ENCODE data around the gene KDM1B.
"Not testable (repeated sequence)": the region's sequence is repeated elsewhere in the genome, so short reads cannot be mapped to it uniquely, and the experiment has no call there.

DNA sequence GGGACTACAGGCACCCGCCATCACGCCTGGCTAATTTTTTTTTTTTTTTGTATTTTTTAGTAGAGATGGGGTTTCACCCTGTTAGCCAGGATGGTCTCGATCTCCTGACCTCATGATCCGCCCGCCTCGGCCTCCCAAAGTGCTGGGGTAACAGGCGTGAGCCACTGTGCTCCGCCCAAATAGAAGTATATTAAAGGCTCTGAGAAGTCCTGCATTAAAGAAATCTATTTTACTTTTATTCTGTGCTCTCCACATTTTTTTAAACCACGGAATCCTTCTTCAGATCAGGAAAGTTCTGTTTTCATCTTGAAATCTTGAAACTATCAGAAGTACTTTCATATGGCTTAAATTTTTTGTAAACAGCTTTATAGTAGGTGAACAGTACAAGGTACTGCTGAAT, 53.6 kb downstream of the KDM1B start:
- not testable (repeated sequence) for TF ChIP-seq SNRNP70 (optimal IDR thresholded peaks at IDR 0.05; ENCODE audit: low read depth, low read length); CBX8 (IDR thresholded peaks at IDR 0.05; ENCODE audit: borderline replicate concordance, extremely low read depth, low read depth, low read length, poor library complexity, severe bottlenecking)
- TF ChIP-seq, protein P1, sequence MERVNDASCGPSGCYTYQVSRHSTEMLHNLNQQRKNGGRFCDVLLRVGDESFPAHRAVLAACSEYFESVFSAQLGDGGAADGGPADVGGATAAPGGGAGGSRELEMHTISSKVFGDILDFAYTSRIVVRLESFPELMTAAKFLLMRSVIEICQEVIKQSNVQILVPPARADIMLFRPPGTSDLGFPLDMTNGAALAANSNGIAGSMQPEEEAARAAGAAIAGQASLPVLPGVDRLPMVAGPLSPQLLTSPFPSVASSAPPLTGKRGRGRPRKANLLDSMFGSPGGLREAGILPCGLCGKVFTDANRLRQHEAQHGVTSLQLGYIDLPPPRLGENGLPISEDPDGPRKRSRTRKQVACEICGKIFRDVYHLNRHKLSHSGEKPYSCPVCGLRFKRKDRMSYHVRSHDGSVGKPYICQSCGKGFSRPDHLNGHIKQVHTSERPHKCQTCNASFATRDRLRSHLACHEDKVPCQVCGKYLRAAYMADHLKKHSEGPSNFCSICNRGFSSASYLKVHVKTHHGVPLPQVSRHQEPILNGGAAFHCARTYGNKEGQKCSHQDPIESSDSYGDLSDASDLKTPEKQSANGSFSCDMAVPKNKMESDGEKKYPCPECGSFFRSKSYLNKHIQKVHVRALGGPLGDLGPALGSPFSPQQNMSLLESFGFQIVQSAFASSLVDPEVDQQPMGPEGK (CRISPR knock-in tag; IDR thresholded peaks at IDR 0.05; ENCODE audit: borderline replicate concordance), result not testable (repeated sequence)
- TF ChIP-seq, protein P2, sequence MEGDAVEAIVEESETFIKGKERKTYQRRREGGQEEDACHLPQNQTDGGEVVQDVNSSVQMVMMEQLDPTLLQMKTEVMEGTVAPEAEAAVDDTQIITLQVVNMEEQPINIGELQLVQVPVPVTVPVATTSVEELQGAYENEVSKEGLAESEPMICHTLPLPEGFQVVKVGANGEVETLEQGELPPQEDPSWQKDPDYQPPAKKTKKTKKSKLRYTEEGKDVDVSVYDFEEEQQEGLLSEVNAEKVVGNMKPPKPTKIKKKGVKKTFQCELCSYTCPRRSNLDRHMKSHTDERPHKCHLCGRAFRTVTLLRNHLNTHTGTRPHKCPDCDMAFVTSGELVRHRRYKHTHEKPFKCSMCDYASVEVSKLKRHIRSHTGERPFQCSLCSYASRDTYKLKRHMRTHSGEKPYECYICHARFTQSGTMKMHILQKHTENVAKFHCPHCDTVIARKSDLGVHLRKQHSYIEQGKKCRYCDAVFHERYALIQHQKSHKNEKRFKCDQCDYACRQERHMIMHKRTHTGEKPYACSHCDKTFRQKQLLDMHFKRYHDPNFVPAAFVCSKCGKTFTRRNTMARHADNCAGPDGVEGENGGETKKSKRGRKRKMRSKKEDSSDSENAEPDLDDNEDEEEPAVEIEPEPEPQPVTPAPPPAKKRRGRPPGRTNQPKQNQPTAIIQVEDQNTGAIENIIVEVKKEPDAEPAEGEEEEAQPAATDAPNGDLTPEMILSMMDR (IDR thresholded peaks at IDR 0.05 in 2 of 3, conservative IDR thresholded peaks at IDR 0.05 in 1 of 3; ENCODE audit: insufficient read depth in 2 of 3, low read depth in 1 of 3, low read length in 3 of 3), result not testable (repeated sequence)

Measured in K562 (cell line).